GM19468 (cell line): ENCODE results near the gene CRAT.
A peak's percentile ranks its signal among the peaks of the same experiment; 100 is the strongest.

ENCODE experiments used
- ATAC-seq: cut with Tn5 transposase; IDR thresholded peaks from one replicate; pipeline ENCODE4 v1.9.1; 2021; ENCODE audit warnings: mild to moderate bottlenecking, moderate library complexity, moderate number of reproducible peaks; ENCODE audit not compliant: unreplicated experiment; ENCODE audit errors: extremely low read depth

CRAT gene

DNA sequence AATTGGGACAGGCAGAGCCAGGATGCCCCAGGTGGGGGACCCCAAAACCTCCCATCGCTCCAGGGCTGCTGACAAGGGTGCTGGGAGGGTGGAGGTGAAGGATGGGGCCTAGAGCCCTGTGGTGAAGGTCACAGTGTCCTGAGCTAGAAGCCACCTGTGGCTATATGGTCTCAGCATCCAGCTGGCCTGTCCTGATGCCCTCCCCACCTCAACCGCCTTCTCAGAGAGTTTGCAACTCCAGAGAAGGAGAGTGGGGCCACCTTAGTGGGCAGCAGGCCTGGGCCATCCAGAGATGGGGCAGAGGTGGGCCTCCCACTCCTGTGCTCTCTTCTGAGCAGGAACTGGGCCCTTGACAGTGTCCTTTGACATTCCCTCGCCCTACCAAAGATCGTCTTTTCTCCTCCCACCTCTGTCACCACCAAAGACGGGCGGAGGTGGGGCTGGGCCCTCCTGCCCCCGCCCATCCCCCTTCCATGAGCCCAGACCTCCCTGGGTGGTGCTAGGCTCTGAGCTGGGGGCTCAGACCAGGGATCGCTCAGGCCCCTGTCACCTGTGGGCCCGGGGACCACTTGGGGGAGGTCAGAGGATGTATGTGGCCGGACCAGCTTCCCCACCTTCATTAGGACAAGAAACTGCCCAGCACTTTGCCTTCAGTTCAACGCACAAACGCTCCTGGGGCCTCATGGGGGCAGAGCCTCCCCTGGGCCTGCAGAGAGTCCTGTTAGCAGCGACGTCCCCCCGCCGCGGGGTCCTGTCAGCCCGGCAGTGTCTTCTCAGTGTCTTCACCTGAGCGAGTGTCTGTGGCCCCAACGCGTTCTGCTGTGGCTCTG, 39.7 kb downstream of the CRAT start:
- ATAC-seq, result no peak

DNA sequence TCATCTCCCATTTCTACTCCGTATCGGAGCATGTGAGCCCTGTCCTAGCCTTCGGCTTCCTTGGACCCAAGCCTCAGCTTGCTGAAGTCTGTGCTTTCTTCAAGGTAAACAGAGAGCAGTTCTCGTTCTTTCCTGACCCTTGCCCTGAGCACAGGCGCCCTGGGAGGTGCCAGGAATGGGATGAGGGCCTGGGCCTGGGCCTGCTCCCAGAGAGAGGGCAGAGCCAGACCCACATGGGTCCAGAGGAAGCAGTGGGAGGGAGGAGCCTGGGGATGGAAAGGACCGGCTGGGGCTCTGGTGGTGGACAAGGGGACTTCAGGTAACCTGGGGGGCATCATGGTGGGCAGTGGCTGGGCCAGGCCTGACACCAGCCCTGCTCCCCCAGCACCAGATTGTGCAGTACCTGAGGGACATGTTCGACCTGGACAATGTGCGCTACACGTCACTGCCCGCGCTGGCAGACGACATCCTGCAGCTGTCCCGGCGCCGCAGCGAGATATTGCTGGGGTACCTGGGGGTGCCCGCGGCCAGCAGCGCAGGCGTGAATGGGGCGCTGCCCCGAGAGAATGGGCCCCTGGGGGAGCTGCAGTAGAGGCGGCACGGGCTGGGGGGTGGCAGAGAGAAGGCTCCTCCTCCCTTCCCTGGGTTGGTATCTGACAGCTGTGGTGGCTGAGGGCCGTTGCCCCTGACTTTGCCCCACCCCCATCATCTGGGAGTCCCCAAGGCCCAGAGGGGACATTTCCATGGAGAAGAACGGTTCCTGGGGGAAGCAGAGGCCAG, 40.5 kb downstream of the CRAT start:
- no peak for ATAC-seq

DNA sequence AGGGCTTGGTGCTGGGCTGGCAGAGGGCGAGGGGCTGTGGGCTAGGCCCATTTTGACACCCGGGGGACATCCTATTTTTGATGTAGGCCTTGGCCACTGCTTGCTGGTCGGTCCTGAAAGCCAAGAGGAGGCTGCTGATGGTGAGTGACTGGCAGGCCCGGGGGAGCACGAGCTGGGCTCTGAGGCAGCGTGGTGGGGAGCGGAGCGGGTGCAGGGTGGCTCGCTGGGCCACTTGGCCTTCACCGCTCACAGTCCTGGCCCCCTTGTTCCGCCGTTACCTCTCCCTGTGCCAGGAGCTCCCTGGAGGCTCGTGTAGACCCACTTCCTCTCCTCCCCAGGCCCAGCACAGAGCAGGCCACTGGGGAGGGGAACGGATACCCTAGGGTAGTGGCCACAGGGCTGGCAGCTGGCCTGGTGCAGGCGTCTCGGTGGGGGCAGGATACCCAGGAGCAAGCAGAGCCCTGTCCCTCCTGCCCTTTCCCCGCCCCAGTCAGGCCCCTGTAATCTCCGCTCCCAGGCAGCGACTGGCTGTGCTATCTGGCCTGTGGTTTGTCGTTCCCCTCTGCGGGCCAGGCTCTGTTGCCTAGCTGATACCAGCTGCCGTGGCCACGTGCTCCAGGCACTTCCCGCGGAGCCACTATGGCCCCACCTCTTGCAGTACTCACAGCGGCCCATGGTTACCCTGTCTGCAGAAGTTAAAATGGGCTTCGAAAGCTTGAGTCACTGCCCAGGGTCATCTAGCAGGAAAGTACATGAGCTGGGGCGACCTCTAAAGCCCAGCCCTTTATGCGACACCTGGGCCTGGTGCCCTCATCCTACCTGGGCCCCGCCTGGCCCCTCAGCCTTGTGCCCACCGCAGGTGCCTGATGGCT, 41.4 kb downstream of the CRAT start:
- ATAC-seq, result peak; percentile 80

DNA sequence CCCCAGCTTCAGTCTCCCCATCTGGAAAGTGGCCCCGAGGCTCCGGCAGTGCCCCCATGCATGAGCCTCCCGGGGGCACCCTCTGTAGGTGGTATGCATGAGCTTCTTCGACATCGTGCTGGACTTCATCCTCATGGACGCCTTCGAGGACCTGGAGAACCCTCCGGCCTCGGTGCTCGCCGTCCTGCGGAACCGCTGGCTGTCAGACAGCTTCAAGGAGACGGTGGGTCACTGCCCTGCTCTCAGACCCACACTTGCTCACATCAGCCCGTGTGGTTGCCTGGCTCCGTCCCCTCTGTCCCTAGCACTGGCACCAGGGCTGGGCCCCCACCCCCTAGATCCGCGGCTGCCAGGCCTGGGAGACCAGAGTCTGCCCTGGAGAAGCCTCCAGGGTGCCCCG, 42.5 kb downstream of the CRAT start:
- no peak for ATAC-seq

DNA sequence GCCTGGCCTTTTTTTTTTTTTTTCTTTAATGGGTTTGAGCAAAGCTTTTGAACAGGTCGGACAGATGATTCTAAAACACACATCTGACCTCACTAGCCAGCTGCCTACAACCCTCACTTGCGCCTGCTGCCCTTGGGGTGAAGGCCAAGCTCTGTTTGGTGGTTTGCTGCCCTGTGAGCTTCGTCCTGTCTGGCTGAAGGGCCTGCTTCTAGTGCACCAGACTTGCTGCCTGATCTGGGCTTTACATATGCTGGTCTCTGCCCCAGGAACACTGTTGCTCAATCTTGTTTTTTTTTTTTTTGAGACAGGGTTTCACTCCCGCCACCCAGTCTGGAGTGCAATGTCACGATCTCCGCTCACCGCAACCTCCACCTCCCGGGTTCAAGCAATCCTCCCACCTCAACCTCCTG, 46.1 kb downstream of the CRAT start:
- ATAC-seq, result no peak

DNA sequence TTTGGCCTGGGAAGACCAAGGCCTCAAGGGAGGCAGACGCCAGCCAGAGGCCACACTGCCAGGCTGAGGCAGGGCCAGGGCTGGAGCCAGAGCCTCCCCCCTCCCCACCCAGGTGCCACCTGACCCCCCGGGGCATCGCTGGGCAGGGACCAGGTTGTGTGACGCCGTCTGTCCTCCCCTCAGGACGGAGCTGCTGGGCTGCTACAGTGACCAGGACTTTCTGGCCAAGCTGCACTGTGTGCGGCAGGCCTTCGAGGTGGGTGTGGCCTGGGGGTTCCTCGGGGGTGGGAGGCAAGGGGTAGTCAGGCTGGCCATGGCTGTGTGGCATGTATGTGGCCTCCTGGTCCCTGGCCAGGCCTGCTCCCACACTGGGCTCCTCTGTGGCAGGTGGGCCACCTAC, 47.5 kb downstream of the CRAT start:
- no peak for ATAC-seq

DNA sequence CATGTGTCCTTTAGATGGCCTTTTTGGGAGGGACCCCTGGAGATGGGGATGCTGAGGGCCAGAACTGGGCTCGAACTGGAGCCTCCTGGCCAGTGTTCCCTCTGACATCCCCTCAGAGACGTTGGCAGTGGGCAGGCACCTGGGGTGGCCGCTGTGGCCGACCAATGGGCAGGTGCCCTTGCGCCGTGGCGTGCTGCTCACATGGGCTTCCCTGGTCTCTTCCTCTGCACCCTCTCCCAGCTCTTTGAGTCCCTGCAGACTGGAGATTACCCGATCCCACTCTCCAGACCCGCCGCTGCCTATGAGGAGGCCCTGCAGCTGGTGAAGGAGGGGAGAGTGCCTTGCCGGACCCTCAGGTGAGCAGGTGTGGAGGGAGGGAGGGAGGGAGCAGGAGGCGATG, 49.6 kb downstream of the CRAT start:
- ATAC-seq, result no peak

DNA sequence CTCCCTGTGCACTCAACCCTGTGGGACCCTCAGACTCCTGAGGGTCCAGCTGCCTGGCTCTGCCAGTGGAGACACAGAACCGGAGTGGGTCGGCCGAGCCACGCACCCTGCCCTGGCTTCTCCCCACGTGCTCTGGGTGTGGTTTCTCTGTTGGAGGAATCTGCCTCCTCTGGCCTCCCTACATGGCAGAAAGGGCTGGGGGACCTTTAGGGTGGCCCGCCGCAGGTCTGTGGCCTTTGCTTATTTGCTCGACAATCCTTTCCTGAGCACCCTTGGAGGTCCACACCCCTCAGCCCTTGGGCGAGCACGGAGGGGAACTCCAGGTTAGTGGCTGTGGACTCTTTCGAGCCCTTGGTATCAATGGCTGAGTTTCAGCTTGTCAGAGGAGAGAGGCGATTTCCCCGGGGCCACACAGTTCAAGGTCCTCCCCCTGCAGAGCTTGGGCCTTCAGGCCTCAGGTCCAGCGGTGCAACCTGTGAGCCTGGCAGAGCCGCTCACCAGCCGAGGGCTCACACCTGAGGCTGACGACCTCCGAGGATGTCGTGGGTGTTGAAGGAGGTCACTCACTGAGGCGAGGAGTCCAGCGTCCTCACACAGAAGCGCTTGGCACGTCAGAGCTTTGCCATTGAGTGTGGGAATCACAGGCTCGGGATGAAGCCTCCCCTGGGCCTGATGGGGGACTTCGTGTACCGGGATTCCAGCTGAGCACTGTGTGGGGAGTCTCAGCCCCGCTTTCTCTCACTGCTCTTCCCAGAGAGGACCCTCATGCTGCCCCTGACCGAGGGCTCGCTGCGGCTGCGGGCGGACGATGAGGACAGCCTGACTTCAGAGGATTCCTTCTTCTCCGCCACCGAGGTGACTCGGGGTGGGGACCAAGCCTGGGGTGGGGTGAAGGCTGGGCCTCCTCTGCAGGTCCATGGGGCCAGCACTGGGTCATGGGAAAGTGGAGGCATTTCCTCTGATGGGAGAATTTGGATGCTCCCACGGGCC, 50.5 kb downstream of the CRAT start:
- no peak for ATAC-seq

DNA sequence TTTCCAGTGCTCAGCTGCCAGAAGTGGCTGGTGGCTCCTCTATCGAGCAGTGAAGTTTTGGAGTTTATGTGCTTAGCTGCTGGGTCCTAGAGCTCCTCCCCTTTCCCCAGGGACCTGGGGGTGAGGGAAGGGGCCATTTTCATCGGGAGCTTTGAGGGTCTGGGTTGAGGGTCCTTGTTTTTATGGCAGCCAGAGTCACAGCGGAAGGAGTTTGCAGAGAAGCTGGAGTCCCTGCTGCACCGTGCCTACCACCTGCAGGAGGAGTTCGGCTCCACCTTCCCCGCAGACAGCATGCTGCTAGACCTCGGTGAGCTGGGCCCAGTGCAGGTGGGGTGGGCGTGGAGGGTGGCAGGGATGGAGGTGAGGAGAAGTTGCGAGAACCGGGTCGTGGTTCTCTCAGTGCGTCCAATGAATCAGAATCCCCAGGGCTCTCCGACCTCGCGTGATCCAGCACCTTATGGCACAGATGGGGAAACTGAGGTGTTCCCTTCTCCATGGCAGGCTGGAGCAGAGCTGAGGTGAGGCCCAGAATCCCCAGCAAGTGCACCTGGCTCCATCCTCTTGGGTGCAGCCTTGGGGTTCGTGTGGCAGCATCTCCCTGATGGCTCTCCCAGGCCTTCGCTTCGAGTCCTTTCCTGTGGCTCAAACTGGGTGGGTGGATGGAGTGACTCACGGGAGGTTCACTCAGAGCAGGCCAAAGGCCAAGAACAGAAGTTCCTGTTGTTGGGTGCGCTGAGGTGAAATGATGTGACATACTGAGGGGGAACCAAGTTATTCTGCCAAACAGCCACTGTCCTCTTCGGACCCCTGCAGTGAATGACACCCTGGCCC, 51.4 kb downstream of the CRAT start:
- no peak for ATAC-seq

DNA sequence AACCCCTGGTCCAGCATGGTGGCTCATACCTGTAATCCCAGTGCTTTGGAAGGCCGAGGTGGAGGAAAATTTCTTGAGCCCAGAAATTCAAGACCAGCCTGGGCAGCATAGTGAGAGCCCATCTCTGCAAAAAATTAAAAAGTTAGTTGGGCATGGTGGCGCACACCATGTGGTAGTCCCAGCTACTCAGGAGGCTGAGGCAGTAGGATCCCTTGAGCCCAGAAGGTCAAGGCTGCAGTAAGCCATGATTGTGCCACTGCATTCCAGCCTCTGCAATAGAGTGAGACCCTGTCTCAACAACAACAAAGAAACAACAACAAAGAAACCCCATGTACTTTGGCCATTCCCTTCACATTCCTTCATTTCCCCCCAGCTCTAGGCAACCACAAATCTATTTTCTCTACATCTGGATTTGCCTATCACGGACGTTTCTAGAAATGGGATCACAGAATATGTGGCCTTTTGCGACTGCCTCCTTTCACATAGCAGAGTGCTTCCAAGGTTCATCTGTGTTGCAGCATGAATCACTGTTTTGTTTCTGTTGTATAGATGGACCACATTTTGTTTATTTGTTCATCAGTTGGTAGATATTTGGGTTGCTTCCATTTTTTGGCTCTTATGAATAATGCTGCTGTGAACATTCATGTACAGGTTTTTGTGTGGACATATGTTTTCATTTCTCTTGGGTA, 56.3 kb downstream of the CRAT start:
- ATAC-seq, result no peak

DNA sequence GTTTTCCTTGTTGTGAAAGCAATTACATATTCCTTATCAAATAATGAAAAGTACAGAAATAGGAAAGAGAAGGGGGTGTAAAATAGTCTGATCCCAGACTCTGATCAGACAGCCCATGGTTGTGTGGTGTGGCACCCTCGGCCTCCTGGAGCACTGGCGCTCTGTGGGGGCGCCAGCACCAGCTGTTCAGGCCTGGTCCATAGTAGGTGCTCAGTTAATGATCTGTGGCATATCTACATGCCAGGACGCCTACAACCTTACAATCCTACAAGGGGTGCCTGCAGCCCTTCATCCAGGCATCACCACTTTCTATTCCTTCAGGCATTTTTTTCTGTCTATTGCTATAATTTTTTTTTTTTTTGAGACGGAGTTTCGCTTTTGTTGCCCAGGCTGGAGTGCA, 57.6 kb downstream of the CRAT start:
- no peak for ATAC-seq

DNA sequence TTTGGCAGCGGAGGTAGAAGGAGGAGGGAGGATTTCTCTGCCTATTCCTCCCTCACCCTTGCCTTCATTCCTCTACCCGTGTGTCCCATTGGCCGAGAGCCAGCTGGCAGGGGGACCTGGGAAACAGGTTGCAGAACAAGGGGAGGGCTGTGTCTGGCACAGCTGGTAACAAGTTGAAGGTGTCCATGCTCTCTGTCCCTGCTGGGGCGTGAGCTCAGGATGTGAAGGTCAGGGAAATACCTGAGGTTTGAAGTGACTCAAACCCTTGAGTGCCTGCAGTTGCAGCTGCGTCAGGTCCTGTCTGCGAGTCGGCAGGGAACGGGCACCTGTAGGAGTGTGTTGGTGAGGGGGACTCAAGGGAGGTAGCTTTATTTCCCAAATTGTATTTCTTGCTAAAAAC, 58.0 kb downstream of the CRAT start:
- ATAC-seq, result no peak
